Fibroblast of pulmonary artery (primary cell): ENCODE results near the gene VPS8.

Experiments used
- DNase-seq: peaks from one replicate; pipeline ENCODE4 v3.0.0-alpha.2; 2010; ENCODE audit warnings: low read depth
- H3K4me3 ChIP-seq: replicated peaks from 2 replicates; pipeline ENCODE4 v1.5.1; 2011; ENCODE audit warnings: low read depth, mild to moderate bottlenecking, control low read depth, low read length, moderate library complexity
- CTCF ChIP-seq: IDR thresholded peaks from 2 replicates; pipeline ENCODE4 v1.5.1; 2011; ENCODE audit warnings: mild to moderate bottlenecking, control low read depth, low read length, inconsistent platforms; ENCODE audit errors: missing control alignments

VPS8 gene

GRCh38 chr3:185029086-185029485, 217.1 kb downstream of the VPS8 start:
- no peak for TF ChIP-seq CTCF
- no peak for DNase-seq
- H3K4me3 ChIP-seq: no peak overlapping the region

- TF ChIP-seq CTCF: no peak
- DNase-seq: no peak
- H3K4me3 ChIP-seq: no peak overlapping the region
Observed at GRCh38 chr3:185030399-185030798, 218.4 kb downstream of the VPS8 start.

GRCh38 chr3:185030951-185031350, 219.0 kb downstream of the VPS8 start:
- DNase-seq: no peak
- TF ChIP-seq CTCF: no peak
- H3K4me3 ChIP-seq: no peak overlapping the region

- no peak overlapping the region for H3K4me3 ChIP-seq
- TF ChIP-seq CTCF: no peak
- no peak for DNase-seq
Observed at GRCh38 chr3:185037801-185038200, 225.8 kb downstream of the VPS8 start.

GRCh38 chr3:185040425-185040824, 228.5 kb downstream of the VPS8 start:
- H3K4me3 ChIP-seq: no peak overlapping the region
- DNase-seq: no peak
- TF ChIP-seq CTCF: no peak

- no peak for TF ChIP-seq CTCF
Observed at GRCh38 chr3:185041540-185041939, 229.6 kb downstream of the VPS8 start.

GRCh38 chr3:185042312-185043050, 230.5 kb downstream of the VPS8 start:
- no peak for TF ChIP-seq CTCF
- no peak for DNase-seq
- no peak overlapping the region for H3K4me3 ChIP-seq

More at GRCh38 chr3:185041540-185041939, 229.6 kb downstream of the VPS8 start:
- no peak for DNase-seq
- no peak overlapping the region for H3K4me3 ChIP-seq
